T-helper 17 cell (primary cell): ENCODE results near the gene AUTS2. TPM values are rescaled to one million over a fixed set of nuclear protein-coding genes. Genes with fewer than 3 reads are reported as not detected.

Experiments
- ATAC-seq: fragments of 150-1000 bp; cut with Tn5 transposase; 2 replicates; pipeline ENCODE4 v1.10.0; 2021; ENCODE audit warnings: mild to moderate bottlenecking, moderate library complexity
- DNase-seq, 3 donors: peaks; one replicate each; pipeline versions ENCODE4 v3.0.0 to v3.0.0-alpha.2; 2020 to 2021
- H3K9me3 ChIP-seq: one replicate; pipeline ENCODE4 v1.7.0; 2013; ENCODE audit warnings: low read length, mild to moderate bottlenecking; ENCODE audit not compliant: control insufficient read depth, poor library complexity, severe bottlenecking
- H3K27ac Mint-ChIP-seq: one replicate; pipeline ENCODE4 v1.8.0; 2022; ENCODE audit warnings: mild to moderate bottlenecking, moderate library complexity, mixed read lengths
- H3K27me3 Mint-ChIP-seq: one replicate; pipeline ENCODE4 v1.8.0; 2022; ENCODE audit warnings: mixed read lengths
- H3K36me3 Mint-ChIP-seq: one replicate; pipeline ENCODE4 v1.8.0; 2022; ENCODE audit warnings: low read depth, mixed read lengths
- H3K4me1 Mint-ChIP-seq: one replicate; pipeline ENCODE4 v1.8.0; 2022; ENCODE audit warnings: mild to moderate bottlenecking, mixed read lengths
- H3K4me3 Mint-ChIP-seq: one replicate; pipeline ENCODE4 v1.8.0; 2022; ENCODE audit warnings: mild to moderate bottlenecking, moderate library complexity, mixed read lengths
- total RNA-seq, 4 donors: library from RNA in 2 of 4; stranded (reverse) in 2 of 4; gene quantifications; one replicate each; pipeline ENCODE4 v1.2.3 and lab custom pipeline; 2022 to 2026

The AUTS2 gene
- total RNA-seq, 2 donors from 2014 or later = 84.2 to 89.5 TPM

- Mint-ChIP-seq H3K4me3 (no peak overlapping the region), H3K36me3 (peaks cover 1% of the 10 kb centered on the region), H3K27me3 (no peaks in the 10 kb centered on the region), H3K4me1 (no peaks in the 10 kb centered on the region), H3K27ac (no peak overlapping the region)
- no peak for DNase-seq
- no peaks in the 10 kb centered on the region for H3K9me3 ChIP-seq
- no peak for ATAC-seq
These were observed 807.0 kb downstream of the AUTS2 start for GRCh38 chr7:70405241-70405640.

- H3K9me3 ChIP-seq = no peaks in the 10 kb centered on the region
- Mint-ChIP-seq H3K27ac (no peak overlapping the region), H3K27me3 (no peaks in the 10 kb centered on the region), H3K4me1 (no peaks in the 10 kb centered on the region), H3K4me3 (no peak overlapping the region), H3K36me3 (no peaks in the 10 kb centered on the region)
- ATAC-seq (no peak), DNase-seq (no peak)
These were observed 808.1 kb downstream of the AUTS2 start for GRCh38 chr7:70406186-70406949.

- Mint-ChIP-seq H3K4me3 (no peak overlapping the region), H3K36me3 (no peaks in the 10 kb centered on the region), H3K4me1 (no peaks in the 10 kb centered on the region), H3K27me3 (no peaks in the 10 kb centered on the region), H3K27ac (no peak overlapping the region)
- H3K9me3 ChIP-seq = no peaks in the 10 kb centered on the region
- DNase-seq (no peak), ATAC-seq (no peak)
These were observed 808.6 kb downstream of the AUTS2 start for GRCh38 chr7:70406950-70407209.

GRCh38 chr7:70408477-70408876, 810.2 kb downstream of the AUTS2 start:
- DNase-seq (no peak), ATAC-seq (no peak)
- Mint-ChIP-seq H3K4me1 (no peaks in the 10 kb centered on the region), H3K36me3 (no peaks in the 10 kb centered on the region), H3K27me3 (no peaks in the 10 kb centered on the region), H3K27ac (no peak overlapping the region), H3K4me3 (no peak overlapping the region)
- H3K9me3 ChIP-seq = no peaks in the 10 kb centered on the region

GRCh38 chr7:70408891-70409290, 810.6 kb downstream of the AUTS2 start:
- DNase-seq (no peak), ATAC-seq (no peak)
- H3K27ac Mint-ChIP-seq = no peak overlapping the region
- no peaks in the 10 kb centered on the region for H3K27me3 Mint-ChIP-seq
- no peak overlapping the region for H3K4me3 Mint-ChIP-seq
- no peaks in the 10 kb centered on the region for H3K36me3 Mint-ChIP-seq
- H3K9me3 ChIP-seq = no peaks in the 10 kb centered on the region
- H3K4me1 Mint-ChIP-seq = no peaks in the 10 kb centered on the region

- Mint-ChIP-seq H3K27me3 (no peaks in the 10 kb centered on the region), H3K4me3 (no peak overlapping the region), H3K4me1 (no peaks in the 10 kb centered on the region), H3K36me3 (no peaks in the 10 kb centered on the region), H3K27ac (no peak overlapping the region)
- no peaks in the 10 kb centered on the region for H3K9me3 ChIP-seq
- ATAC-seq = no peak
- DNase-seq = no peak
These were observed 812.0 kb downstream of the AUTS2 start for GRCh38 chr7:70410134-70410750.

- Mint-ChIP-seq H3K27ac (no peak overlapping the region), H3K4me3 (no peak overlapping the region), H3K36me3 (no peaks in the 10 kb centered on the region), H3K4me1 (no peaks in the 10 kb centered on the region), H3K27me3 (no peaks in the 10 kb centered on the region)
- no peaks in the 10 kb centered on the region for H3K9me3 ChIP-seq
- ATAC-seq (no peak), DNase-seq (no peak)
These were observed 816.1 kb downstream of the AUTS2 start for GRCh38 chr7:70414368-70414767.

- DNase-seq (no peak), ATAC-seq (no peak)
- Mint-ChIP-seq H3K4me1 (no peaks in the 10 kb centered on the region), H3K36me3 (no peaks in the 10 kb centered on the region), H3K4me3 (no peak overlapping the region), H3K27me3 (no peaks in the 10 kb centered on the region), H3K27ac (no peak overlapping the region)
- H3K9me3 ChIP-seq = no peaks in the 10 kb centered on the region
These were observed 817.1 kb downstream of the AUTS2 start for GRCh38 chr7:70415179-70415972.

GRCh38 chr7:70416347-70416985, 818.2 kb downstream of the AUTS2 start:
- H3K36me3 Mint-ChIP-seq = no peaks in the 10 kb centered on the region
- no peak for DNase-seq
- ATAC-seq = no peak
- H3K27me3 Mint-ChIP-seq = no peaks in the 10 kb centered on the region
- no peak overlapping the region for H3K4me3 Mint-ChIP-seq
- H3K4me1 Mint-ChIP-seq = no peaks in the 10 kb centered on the region
- no peak overlapping the region for H3K27ac Mint-ChIP-seq
- no peaks in the 10 kb centered on the region for H3K9me3 ChIP-seq

- no peak for DNase-seq
- Mint-ChIP-seq H3K4me1 (no peaks in the 10 kb centered on the region), H3K27ac (no peak overlapping the region)
These were observed 818.8 kb downstream of the AUTS2 start for GRCh38 chr7:70416986-70417655.

GRCh38 chr7:70419526-70420380, 821.5 kb downstream of the AUTS2 start:
- no peaks in the 10 kb centered on the region for H3K4me1 Mint-ChIP-seq
- H3K9me3 ChIP-seq = no peaks in the 10 kb centered on the region
- no peak for DNase-seq
- no peaks in the 10 kb centered on the region for H3K27me3 Mint-ChIP-seq
- no peak for ATAC-seq
- no peak overlapping the region for H3K4me3 Mint-ChIP-seq
- no peak overlapping the region for H3K27ac Mint-ChIP-seq
- H3K36me3 Mint-ChIP-seq = no peaks in the 10 kb centered on the region

More at GRCh38 chr7:70416986-70417655, 818.8 kb downstream of the AUTS2 start:
- no peaks in the 10 kb centered on the region for H3K9me3 ChIP-seq
- no peaks in the 10 kb centered on the region for H3K36me3 Mint-ChIP-seq
- no peak for ATAC-seq
- no peak overlapping the region for H3K4me3 Mint-ChIP-seq
- H3K27me3 Mint-ChIP-seq = no peaks in the 10 kb centered on the region

GRCh38 chr7:70420381-70420662, 822.0 kb downstream of the AUTS2 start:
- Mint-ChIP-seq H3K4me1 (no peaks in the 10 kb centered on the region), H3K36me3 (no peaks in the 10 kb centered on the region), H3K27ac (no peak overlapping the region), H3K27me3 (no peaks in the 10 kb centered on the region), H3K4me3 (no peak overlapping the region)
- no peak for DNase-seq
- H3K9me3 ChIP-seq = no peaks in the 10 kb centered on the region
- no peak for ATAC-seq
